HEK293T (cell line): Measurements from ENCODE around the gene MMRN1.
A peak's percentile ranks its signal among the peaks of the same experiment; 100 is the strongest.

Source experiments
- CTCF ChIA-PET: fragments of 350-600 bp; formaldehyde crosslinking; extraction: SDS; loops from one replicate; lab custom pipeline; 2021; ENCODE audit warnings: antibody characterized with exemption, inconsistent platforms; lab: Yijun Ruan, JAX
- POLR2A ChIA-PET: fragments of 350-600 bp; formaldehyde crosslinking; extraction: SDS; loops from one replicate; lab custom pipeline; 2020; ENCODE audit warnings: antibody characterized with exemption, inconsistent platforms; lab: Yijun Ruan, JAX
- DNase-seq: peaks from one replicate; pipeline ENCODE4 v3.0.0; 2012; ENCODE audit warnings: mixed read lengths; ENCODE audit errors: extremely low spot score
- ARNT ChIP-seq: fragments of 450-650 bp; IDR thresholded peaks from 2 replicates; pipeline ENCODE4 v1.6.1; 2017; ENCODE audit warnings: mild to moderate bottlenecking
- BHLHE40 ChIP-seq: fragments of 450-650 bp; IDR thresholded peaks from 2 replicates; pipeline ENCODE4 v1.6.1; 2016; ENCODE audit warnings: mild to moderate bottlenecking, moderate library complexity, borderline replicate concordance
- CTBP1 ChIP-seq: fragments of 450-650 bp; IDR thresholded peaks from 2 replicates; pipeline ENCODE4 v1.6.1; 2016; ENCODE audit warnings: borderline replicate concordance
- ELF4 ChIP-seq: fragments of 450-650 bp; IDR thresholded peaks from 2 replicates; pipeline ENCODE4 v1.6.1; 2017; ENCODE audit warnings: antibody characterized with exemption
- FOXA1 ChIP-seq: fragments of 450-650 bp; IDR thresholded peaks from 2 replicates; pipeline ENCODE4 v1.6.1; 2016; ENCODE audit warnings: mild to moderate bottlenecking
- FOXK2 ChIP-seq: fragments of 450-650 bp; IDR thresholded peaks from 2 replicates; pipeline ENCODE4 v1.6.1; 2016; ENCODE audit warnings: mild to moderate bottlenecking
- FOXM1 ChIP-seq: fragments of 450-650 bp; IDR thresholded peaks from 2 replicates; pipeline ENCODE4 v1.6.1; 2017; ENCODE audit warnings: mild to moderate bottlenecking, borderline replicate concordance
- HDGF ChIP-seq: fragments of 450-650 bp; IDR thresholded peaks from 2 replicates; pipeline ENCODE4 v1.6.1; 2017; ENCODE audit warnings: antibody characterized with exemption, borderline replicate concordance
- L3MBTL2 ChIP-seq: fragments of 450-650 bp; conservative IDR thresholded peaks from 2 replicates; pipeline ENCODE4 v1.6.1; 2016; ENCODE audit warnings: mild to moderate bottlenecking
- LEF1 ChIP-seq: fragments of 450-650 bp; IDR thresholded peaks from 2 replicates; pipeline ENCODE4 v1.6.1; 2017; ENCODE audit warnings: mild to moderate bottlenecking, borderline replicate concordance
- NFRKB ChIP-seq: fragments of 450-650 bp; IDR thresholded peaks from 2 replicates; pipeline ENCODE4 v1.6.1; 2016; ENCODE audit warnings: mild to moderate bottlenecking, moderate library complexity
- PKNOX1 ChIP-seq: fragments of 450-650 bp; IDR thresholded peaks from 2 replicates; pipeline ENCODE4 v1.6.1; 2016
- SP1 ChIP-seq: fragments of 450-650 bp; IDR thresholded peaks from 2 replicates; pipeline ENCODE4 v1.6.1; 2017
- SUZ12 ChIP-seq: fragments of 450-650 bp; IDR thresholded peaks from 2 replicates; pipeline ENCODE4 v1.6.1; 2016; ENCODE audit warnings: mild to moderate bottlenecking
- TARDBP ChIP-seq: fragments of 450-650 bp; IDR thresholded peaks from 2 replicates; pipeline ENCODE4 v1.6.1; 2016
- ZNF384 ChIP-seq: fragments of 450-650 bp; IDR thresholded peaks from 2 replicates; pipeline ENCODE4 v1.6.1; 2016

Gene MMRN1

GRCh38 chr4:89995814-89996213 is 101.2 kb downstream of the MMRN1 start:
- TF ChIP-seq ARNT = no peak
- no peak for TF ChIP-seq BHLHE40
- no peak for TF ChIP-seq ZNF384
- TF ChIP-seq NFRKB = no peak
- no peak for TF ChIP-seq ELF4
- TF ChIP-seq TARDBP = no peak
- TF ChIP-seq SP1 = no peak
- TF ChIP-seq FOXA1 = no peak
- TF ChIP-seq L3MBTL2 = no peak
- no peak for TF ChIP-seq SUZ12
- DNase-seq = no peak
- ChIA-PET POLR2A (no interaction called here), CTCF (no interaction called here)

GRCh38 chr4:89997171-89997704 is 102.6 kb downstream of the MMRN1 start:
- no peak for TF ChIP-seq SUZ12
- ChIA-PET POLR2A (no interaction called here), CTCF (interaction anchor here (0.6 kb wide), 1 partner anchor 1618 kb away, joined by 3 read pairs; no protein-coding TSS in a partner anchor)
- no peak for DNase-seq

GRCh38 chr4:89998469-89999011 is 103.9 kb downstream of the MMRN1 start:
- TF ChIP-seq NFRKB (no peak), TARDBP (no peak), PKNOX1 (no peak), CTBP1 (no peak), HDGF (no peak), BHLHE40 (no peak), SP1 (no peak)
- DNase-seq = peak; percentile 18
- ChIA-PET POLR2A (no interaction called here), CTCF (no interaction called here)

- CTCF ChIA-PET = no interaction called here
- POLR2A ChIA-PET = no interaction called here
- no peak for DNase-seq
- TF ChIP-seq SP1 (no peak), ARNT (no peak), FOXK2 (no peak), BHLHE40 (no peak), CTBP1 (no peak), L3MBTL2 (no peak), PKNOX1 (no peak), TARDBP (no peak), ZNF384 (no peak), LEF1 (no peak), HDGF (no peak), FOXM1 (no peak), SUZ12 (no peak), NFRKB (no peak), ELF4 (no peak)
Observed at GRCh38 chr4:90001023-90001422, 106.4 kb downstream of the MMRN1 start.

GRCh38 chr4:90002441-90003062 is 107.9 kb downstream of the MMRN1 start:
- TF ChIP-seq ARNT (no peak), TARDBP (no peak), L3MBTL2 (no peak)
- ChIA-PET CTCF (no interaction called here), POLR2A (interaction anchor here (0.6 kb wide), 1 partner anchor 582 kb away, joined by 3 read pairs; no protein-coding TSS in a partner anchor)
- DNase-seq = no peak
